Vagina (tissue), 2 donors: ENCODE data around the gene NALCN. TPM values are rescaled to one million over a fixed set of nuclear protein-coding genes. Genes with fewer than 3 reads are reported as not detected.
"Not testable (repeated sequence)": the region's sequence is repeated elsewhere in the genome, so short reads cannot be mapped to it uniquely, and the experiment has no call there.

Experiments
- DNase-seq, 2 donors: peaks; one replicate each; pipeline ENCODE4 v3.0.0-alpha.2; 2017; ENCODE audit errors: extremely low spot score in 2 of 2
- H3K27ac ChIP-seq: fragments of 200-600 bp; sonication (generic); one replicate; pipeline ENCODE4 v1.5.1; 2019
- H3K27me3 ChIP-seq: fragments of 200-600 bp; sonication (generic); one replicate; pipeline ENCODE4 v1.5.1; 2019
- H3K36me3 ChIP-seq, 2 donors: fragments of 200-600 bp; sonication (generic); one replicate each; pipeline ENCODE4 v1.5.1; 2017 to 2019
- H3K4me1 ChIP-seq: fragments of 200-600 bp; sonication (generic); one replicate; pipeline ENCODE4 v1.5.1; 2019
- H3K4me3 ChIP-seq, 2 donors: fragments of 200-600 bp; sonication (generic); 1 replicate in 1 of 2; 2 replicates in 1 of 2; pipeline ENCODE4 v1.5.1; 2016 to 2019
- H3K9me3 ChIP-seq: fragments of 200-600 bp; sonication (generic); one replicate; pipeline ENCODE4 v1.5.1; 2019
- POLR2A ChIP-seq, 2 donors: fragments of 450-650 bp; IDR thresholded peaks; one replicate each; pipeline ENCODE4 v1.6.1; 2017; ENCODE audit warnings: antibody characterized with exemption in 2 of 2, mild to moderate bottlenecking in 2 of 2, moderate library complexity in 2 of 2
- POLR2AphosphoS5 ChIP-seq, 2 donors: sonication (generic); formaldehyde crosslinking; IDR thresholded peaks; one replicate each; pipeline ENCODE4 v1.9.0; 2017; ENCODE audit warnings: antibody characterized with exemption in 2 of 2, mild to moderate bottlenecking in 2 of 2, low read depth in 1 of 2; ENCODE audit not compliant: insufficient read depth in 1 of 2
- intact Hi-C: fragments of 100-400 bp; cut with DNase I; formaldehyde crosslinking; loops from one replicate; pipeline ENCODE4 v1.15.1; 2023
- total RNA-seq: library from RNA; depleted of rRNA; stranded (reverse); fragments of >200 nt; gene quantifications from one replicate; pipeline ENCODE4 v1.2.3, GENCODE V29; 2016
- TF ChIP-seq, protein P1 (sequence below), 3 experiments: fragments of 450-650 bp in 2 of 3; fragments of 200-600 bp in 1 of 3; sonication (generic) in 1 of 3; IDR thresholded peaks; one replicate each; pipeline ENCODE4 v1.5.1; 2017 to 2019; ENCODE audit warnings: antibody characterized with exemption in 3 of 3, mild to moderate bottlenecking in 2 of 3, moderate library complexity in 2 of 3

The NALCN gene
- total RNA-seq, 1 donor from 2014 or later = 1.7 TPM

DNA sequence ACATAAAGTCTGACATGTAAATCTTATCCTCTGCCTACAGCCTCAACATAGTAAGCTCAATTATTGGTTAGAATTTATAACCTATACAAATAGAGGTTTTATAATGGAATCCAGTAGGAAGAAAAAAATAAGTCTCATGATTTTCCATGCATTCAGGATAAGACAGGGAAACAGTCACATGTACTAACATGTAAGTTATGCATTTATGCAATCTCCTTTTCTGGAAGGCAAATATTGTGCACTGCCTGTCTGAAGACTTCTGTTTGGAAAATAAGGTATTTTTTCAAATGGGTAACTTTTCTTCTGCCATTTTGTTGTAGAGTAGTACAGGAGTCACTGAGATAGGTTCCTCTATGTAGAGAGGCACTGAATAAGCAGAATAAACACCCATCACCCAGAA, 92.7 kb downstream of the NALCN start:
- DNase-seq = no peak
- intact Hi-C loops = no loop called here
- Histone ChIP-seq H3K27me3 (no peaks in the 10 kb centered on the region), H3K27ac (no peak overlapping the region), H3K36me3 (no peaks in the 10 kb centered on the region), H3K4me1 (no peaks in the 10 kb centered on the region), H3K4me3 (no peak overlapping the region), H3K9me3 (no peaks in the 10 kb centered on the region)
- TF ChIP-seq POLR2AphosphoS5 (IDR thresholded peaks at IDR 0.05; ENCODE audit: insufficient read depth in 1 of 2, low read depth in 1 of 2) = no peak
- no peak for TF ChIP-seq POLR2A (IDR thresholded peaks at IDR 0.05)
- TF ChIP-seq, protein P1, sequence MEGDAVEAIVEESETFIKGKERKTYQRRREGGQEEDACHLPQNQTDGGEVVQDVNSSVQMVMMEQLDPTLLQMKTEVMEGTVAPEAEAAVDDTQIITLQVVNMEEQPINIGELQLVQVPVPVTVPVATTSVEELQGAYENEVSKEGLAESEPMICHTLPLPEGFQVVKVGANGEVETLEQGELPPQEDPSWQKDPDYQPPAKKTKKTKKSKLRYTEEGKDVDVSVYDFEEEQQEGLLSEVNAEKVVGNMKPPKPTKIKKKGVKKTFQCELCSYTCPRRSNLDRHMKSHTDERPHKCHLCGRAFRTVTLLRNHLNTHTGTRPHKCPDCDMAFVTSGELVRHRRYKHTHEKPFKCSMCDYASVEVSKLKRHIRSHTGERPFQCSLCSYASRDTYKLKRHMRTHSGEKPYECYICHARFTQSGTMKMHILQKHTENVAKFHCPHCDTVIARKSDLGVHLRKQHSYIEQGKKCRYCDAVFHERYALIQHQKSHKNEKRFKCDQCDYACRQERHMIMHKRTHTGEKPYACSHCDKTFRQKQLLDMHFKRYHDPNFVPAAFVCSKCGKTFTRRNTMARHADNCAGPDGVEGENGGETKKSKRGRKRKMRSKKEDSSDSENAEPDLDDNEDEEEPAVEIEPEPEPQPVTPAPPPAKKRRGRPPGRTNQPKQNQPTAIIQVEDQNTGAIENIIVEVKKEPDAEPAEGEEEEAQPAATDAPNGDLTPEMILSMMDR (IDR thresholded peaks at IDR 0.05) = no peak

DNA sequence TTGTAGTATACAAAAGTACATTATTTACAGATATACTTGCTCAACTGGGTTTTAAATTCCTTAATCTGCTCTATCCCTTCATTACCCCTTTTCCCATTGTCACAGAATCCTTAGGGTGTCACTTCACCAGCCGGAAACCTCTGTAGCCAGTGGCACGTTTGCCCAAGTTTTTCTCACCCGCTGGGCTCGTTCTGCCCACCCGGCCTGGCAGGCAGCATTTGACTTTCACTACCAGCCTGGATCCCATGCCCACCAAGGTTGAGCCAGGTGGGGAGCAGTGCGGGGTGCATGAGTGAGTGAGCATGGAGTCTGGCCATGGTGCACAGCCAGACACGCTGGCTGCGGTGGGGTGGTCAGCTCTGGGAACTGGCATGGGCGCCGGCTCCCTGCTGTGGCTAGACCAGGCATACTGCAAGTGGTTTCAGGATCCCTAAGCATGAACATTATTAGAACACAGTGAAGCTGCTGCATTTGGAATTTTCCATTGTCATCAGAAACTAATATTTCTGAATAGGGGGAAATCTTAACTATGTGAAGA, 98.3 kb downstream of the NALCN start:
- intact Hi-C loops = no loop called here
- Histone ChIP-seq H3K27me3 (no peaks in the 10 kb centered on the region), H3K36me3 (no peaks in the 10 kb centered on the region), H3K4me3 (no peak overlapping the region), H3K9me3 (no peaks in the 10 kb centered on the region), H3K27ac (no peak overlapping the region), H3K4me1 (no peaks in the 10 kb centered on the region)
- TF ChIP-seq POLR2A (IDR thresholded peaks at IDR 0.05) (no peak), POLR2AphosphoS5 (IDR thresholded peaks at IDR 0.05; ENCODE audit: insufficient read depth in 1 of 2, low read depth in 1 of 2) (no peak)
- TF ChIP-seq, protein P1 (IDR thresholded peaks at IDR 0.05) = no peak
- no peak for DNase-seq

DNA sequence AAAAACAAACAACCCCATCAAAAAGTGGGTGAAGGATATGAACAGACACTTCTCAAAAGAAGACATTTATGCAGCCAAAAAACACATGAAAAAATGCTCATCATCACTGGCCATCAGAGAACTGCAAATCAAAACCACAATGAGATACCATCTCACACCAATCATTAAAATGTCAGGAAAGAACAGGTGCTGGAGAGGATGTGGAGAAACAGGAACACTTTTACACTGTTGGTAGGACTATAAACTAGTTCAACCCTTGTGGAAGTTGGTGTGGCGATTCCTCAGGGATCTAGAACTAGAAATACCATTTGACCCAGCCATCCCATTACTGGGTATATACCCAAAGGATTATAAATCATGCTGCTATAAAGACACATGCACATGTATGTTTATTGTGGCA, 102.8 kb downstream of the NALCN start:
- H3K36me3 ChIP-seq, H3K4me3 ChIP-seq, intact Hi-C loops, H3K9me3 ChIP-seq, DNase-seq, H3K27me3 ChIP-seq, H3K4me1 ChIP-seq, H3K27ac ChIP-seq: not testable (repeated sequence)

DNA sequence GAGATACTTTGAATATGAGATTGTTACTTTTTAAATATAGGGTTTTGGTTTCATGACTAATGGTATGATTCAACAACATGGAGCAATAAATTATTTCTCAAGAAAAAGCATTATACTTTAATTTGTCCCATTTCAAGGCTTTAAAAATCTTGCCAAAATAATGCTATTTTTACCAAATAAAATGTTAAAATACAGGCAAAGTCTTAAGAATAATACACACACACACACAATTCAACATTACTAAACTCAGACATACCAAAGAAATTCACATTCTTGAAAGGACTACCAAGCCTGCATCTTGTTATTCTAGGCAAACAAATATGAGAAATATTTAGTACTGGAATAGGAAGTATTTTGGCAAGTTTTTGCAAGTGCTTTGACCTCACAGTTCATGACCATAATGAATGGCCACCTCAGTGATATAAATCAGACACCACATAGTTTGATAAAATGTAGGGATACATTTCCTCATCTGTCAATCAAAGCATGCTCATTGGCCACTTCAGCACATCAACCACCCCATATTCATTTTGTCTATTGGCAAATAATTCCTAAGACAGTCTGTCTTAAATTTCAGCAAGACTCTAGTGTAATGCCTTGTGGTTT, 107.2 kb downstream of the NALCN start:
- Histone ChIP-seq H3K4me1 (no peaks in the 10 kb centered on the region), H3K4me3 (no peak overlapping the region), H3K27ac (no peak overlapping the region), H3K27me3 (no peaks in the 10 kb centered on the region), H3K9me3 (no peaks in the 10 kb centered on the region), H3K36me3 (no peaks in the 10 kb centered on the region)
- TF ChIP-seq POLR2AphosphoS5 (IDR thresholded peaks at IDR 0.05; ENCODE audit: insufficient read depth in 1 of 2, low read depth in 1 of 2) (no peak), POLR2A (IDR thresholded peaks at IDR 0.05) (no peak)
- TF ChIP-seq, protein P1 (IDR thresholded peaks at IDR 0.05) = no peak
- intact Hi-C loops = no loop called here
- no peak for DNase-seq

DNA sequence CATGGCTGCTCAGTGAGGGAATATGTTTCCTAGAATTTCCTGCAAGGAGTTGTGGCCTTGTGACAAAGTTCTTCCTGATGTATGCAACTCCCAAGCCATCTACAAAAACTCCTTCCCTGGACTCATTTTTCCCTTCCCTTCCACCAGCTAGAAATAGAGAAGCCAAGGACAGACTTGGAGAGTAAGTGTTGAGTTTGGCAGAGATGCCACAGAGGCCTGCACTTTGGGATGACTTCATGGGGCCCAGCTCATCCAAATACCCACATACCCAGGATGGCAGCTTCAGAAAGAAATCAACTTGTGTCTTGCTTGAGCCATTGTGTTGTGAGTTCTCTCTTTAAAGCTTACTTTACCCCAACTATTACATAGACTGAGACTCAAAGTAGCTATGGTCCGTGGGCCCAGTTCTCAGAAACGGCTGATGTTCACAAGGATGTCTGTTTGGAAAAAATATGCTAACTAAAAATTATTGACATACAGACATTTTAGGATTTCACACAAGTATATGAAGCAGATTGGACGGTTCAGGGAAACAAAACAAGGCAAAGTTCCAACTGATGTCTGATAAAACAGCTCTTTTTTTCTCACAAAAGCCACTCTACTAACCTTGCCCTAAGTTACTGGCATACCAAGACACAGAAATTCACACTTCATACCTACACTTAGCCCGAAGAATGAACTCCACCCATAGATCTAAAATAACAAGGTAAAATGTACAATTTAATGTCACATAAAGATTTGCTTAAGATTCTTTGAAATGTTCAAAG, 107.9 kb downstream of the NALCN start:
- Histone ChIP-seq H3K4me1 (no peaks in the 10 kb centered on the region), H3K27ac (no peak overlapping the region), H3K36me3 (no peaks in the 10 kb centered on the region), H3K4me3 (no peak overlapping the region), H3K27me3 (no peaks in the 10 kb centered on the region), H3K9me3 (no peaks in the 10 kb centered on the region)
- TF ChIP-seq POLR2A (IDR thresholded peaks at IDR 0.05) (no peak), POLR2AphosphoS5 (IDR thresholded peaks at IDR 0.05; ENCODE audit: insufficient read depth in 1 of 2, low read depth in 1 of 2) (no peak)
- TF ChIP-seq, protein P1 (IDR thresholded peaks at IDR 0.05) = no peak
- no peak for DNase-seq
- intact Hi-C loops = no loop called here
